Central memory CD8-positive, alpha-beta T cell (primary cell): ENCODE measurements around the gene TLR3.

Experiments
- ATAC-seq: fragments of 150-1000 bp; cut with Tn5 transposase; replicated peaks from 2 replicates; pipeline ENCODE4 v1.10.0; 2022; ENCODE audit warnings: mild to moderate bottlenecking, moderate FRiP score, moderate number of reproducible peaks; ENCODE audit not compliant: poor library complexity, severe bottlenecking; ENCODE audit errors: extremely low read depth
- DNase-seq, 2 donors: peaks; one replicate each; pipeline ENCODE4 v3.0.0; 2021; ENCODE audit warnings: low spot score in 2 of 2
- H3K27ac Mint-ChIP-seq: one replicate; pipeline ENCODE4 v1.8.0; 2022; ENCODE audit warnings: low read depth, mild to moderate bottlenecking, moderate library complexity, mixed read lengths
- H3K27me3 Mint-ChIP-seq: one replicate; pipeline ENCODE4 v1.8.0; 2022; ENCODE audit warnings: mixed read lengths
- H3K36me3 Mint-ChIP-seq: one replicate; pipeline ENCODE4 v1.8.0; 2022; ENCODE audit warnings: mild to moderate bottlenecking, moderate library complexity, mixed read lengths; ENCODE audit not compliant: insufficient read depth
- H3K4me1 Mint-ChIP-seq: one replicate; pipeline ENCODE4 v1.8.0; 2022; ENCODE audit warnings: mixed read lengths
- H3K4me3 Mint-ChIP-seq: one replicate; pipeline ENCODE4 v1.8.0; 2022; ENCODE audit warnings: mild to moderate bottlenecking, moderate library complexity, mixed read lengths
- H3K9me3 Mint-ChIP-seq: one replicate; pipeline ENCODE4 v1.8.0; 2022; ENCODE audit warnings: mixed read lengths

The TLR3 gene

GRCh38 chr4:186096681-186097165, 27.8 kb downstream of the TLR3 start:
- Mint-ChIP-seq H3K4me3 (no peak overlapping the region), H3K27ac (no peak overlapping the region), H3K9me3 (no peaks in the 10 kb centered on the region), H3K27me3 (peaks cover 19% of the 10 kb centered on the region), H3K4me1 (no peaks in the 10 kb centered on the region), H3K36me3 (no peaks in the 10 kb centered on the region)
- DNase-seq: no peak
- no peak for ATAC-seq

GRCh38 chr4:186097386-186097785, 28.4 kb downstream of the TLR3 start:
- Mint-ChIP-seq H3K4me3 (no peak overlapping the region), H3K9me3 (no peaks in the 10 kb centered on the region), H3K4me1 (no peaks in the 10 kb centered on the region), H3K27me3 (peaks cover 23% of the 10 kb centered on the region), H3K36me3 (no peaks in the 10 kb centered on the region), H3K27ac (no peak overlapping the region)
- DNase-seq (no peak), ATAC-seq (no peak)

- peaks cover 11% of the 10 kb centered on the region for H3K4me1 Mint-ChIP-seq
- no peaks in the 10 kb centered on the region for H3K9me3 Mint-ChIP-seq
- no peaks in the 10 kb centered on the region for H3K36me3 Mint-ChIP-seq
- no peak overlapping the region for H3K4me3 Mint-ChIP-seq
- peaks cover 62% of the 10 kb centered on the region for H3K27me3 Mint-ChIP-seq
- no peak overlapping the region for H3K27ac Mint-ChIP-seq
- ATAC-seq (no peak), DNase-seq (no peak)
Observed at GRCh38 chr4:186102931-186103330, 34.0 kb downstream of the TLR3 start.

GRCh38 chr4:186104114-186104889, 35.3 kb downstream of the TLR3 start, which contains the start of gene FAM149A:
FAM149A (plus strand) TSS chr4:186104704.
- peaks cover 11% of the 10 kb centered on the region for H3K4me1 Mint-ChIP-seq
- H3K36me3 Mint-ChIP-seq: no peaks in the 10 kb centered on the region
- peak within 1 kb of the TSS; percentile 78 for H3K4me3 Mint-ChIP-seq
- ATAC-seq: peak; percentile 67
- H3K27me3 Mint-ChIP-seq: peaks cover 75% of the 10 kb centered on the region
- H3K27ac Mint-ChIP-seq: no peak within 1 kb of the TSS
- no peaks in the 10 kb centered on the region for H3K9me3 Mint-ChIP-seq
- no peak for DNase-seq

GRCh38 chr4:186104890-186105646, 36.1 kb downstream of the TLR3 start:
- H3K4me1 Mint-ChIP-seq: peaks cover 11% of the 10 kb centered on the region
- no peak for ATAC-seq

GRCh38 chr4:186105647-186106321, 36.8 kb downstream of the TLR3 start:
- H3K9me3 Mint-ChIP-seq: no peaks in the 10 kb centered on the region
- H3K4me3 Mint-ChIP-seq: peak overlapping the region; percentile 78
- H3K27ac Mint-ChIP-seq: no peak overlapping the region
- H3K4me1 Mint-ChIP-seq: peaks cover 11% of the 10 kb centered on the region
- DNase-seq: no peak
- H3K27me3 Mint-ChIP-seq: peaks cover 76% of the 10 kb centered on the region
- H3K36me3 Mint-ChIP-seq: no peaks in the 10 kb centered on the region
- ATAC-seq: no peak

More at GRCh38 chr4:186104890-186105646, 36.1 kb downstream of the TLR3 start:
- no peaks in the 10 kb centered on the region for H3K36me3 Mint-ChIP-seq
- H3K9me3 Mint-ChIP-seq: no peaks in the 10 kb centered on the region
- peak overlapping the region; percentile 78 for H3K4me3 Mint-ChIP-seq
- H3K27ac Mint-ChIP-seq: no peak overlapping the region
- H3K27me3 Mint-ChIP-seq: peaks cover 76% of the 10 kb centered on the region
- no peak for DNase-seq

- ATAC-seq: no peak
- peaks cover 11% of the 10 kb centered on the region for H3K4me1 Mint-ChIP-seq
- H3K9me3 Mint-ChIP-seq: no peaks in the 10 kb centered on the region
- H3K36me3 Mint-ChIP-seq: no peaks in the 10 kb centered on the region
- DNase-seq: no peak
- peaks cover 58% of the 10 kb centered on the region for H3K27me3 Mint-ChIP-seq
- H3K4me3 Mint-ChIP-seq: no peak overlapping the region
- H3K27ac Mint-ChIP-seq: no peak overlapping the region
Observed at GRCh38 chr4:186107947-186108346, 39.0 kb downstream of the TLR3 start.

- Mint-ChIP-seq H3K9me3 (no peaks in the 10 kb centered on the region), H3K27me3 (peaks cover 53% of the 10 kb centered on the region), H3K36me3 (no peaks in the 10 kb centered on the region), H3K4me3 (no peak overlapping the region), H3K27ac (no peak overlapping the region), H3K4me1 (peaks cover 11% of the 10 kb centered on the region)
- ATAC-seq (no peak), DNase-seq (no peak)
Observed at GRCh38 chr4:186108391-186108790, 39.4 kb downstream of the TLR3 start.

GRCh38 chr4:186109245-186109644, 40.3 kb downstream of the TLR3 start:
- Mint-ChIP-seq H3K27me3 (peaks cover 45% of the 10 kb centered on the region), H3K9me3 (no peaks in the 10 kb centered on the region), H3K4me3 (no peak overlapping the region), H3K36me3 (no peaks in the 10 kb centered on the region), H3K27ac (no peak overlapping the region), H3K4me1 (peaks cover 9% of the 10 kb centered on the region)
- no peak for ATAC-seq
- no peak for DNase-seq

GRCh38 chr4:186116697-186117096, 47.7 kb downstream of the TLR3 start:
- H3K27ac Mint-ChIP-seq: no peak overlapping the region
- no peaks in the 10 kb centered on the region for H3K4me1 Mint-ChIP-seq
- H3K27me3 Mint-ChIP-seq: peaks cover 30% of the 10 kb centered on the region
- no peaks in the 10 kb centered on the region for H3K9me3 Mint-ChIP-seq
- ATAC-seq (no peak), DNase-seq (no peak)
- peaks cover 2% of the 10 kb centered on the region for H3K36me3 Mint-ChIP-seq
- no peak overlapping the region for H3K4me3 Mint-ChIP-seq

- H3K4me3 Mint-ChIP-seq: no peak overlapping the region
- H3K4me1 Mint-ChIP-seq: no peaks in the 10 kb centered on the region
- ATAC-seq: no peak
Observed at GRCh38 chr4:186118582-186118981, 49.6 kb downstream of the TLR3 start.

GRCh38 chr4:186121057-186121456, 52.1 kb downstream of the TLR3 start:
- Mint-ChIP-seq H3K27me3 (peaks cover 30% of the 10 kb centered on the region), H3K27ac (no peak overlapping the region), H3K4me3 (no peak overlapping the region), H3K4me1 (no peaks in the 10 kb centered on the region), H3K36me3 (peaks cover 2% of the 10 kb centered on the region), H3K9me3 (no peaks in the 10 kb centered on the region)
- DNase-seq (no peak), ATAC-seq (no peak)

More at GRCh38 chr4:186118582-186118981, 49.6 kb downstream of the TLR3 start:
- DNase-seq: no peak
- Mint-ChIP-seq H3K36me3 (peaks cover 2% of the 10 kb centered on the region), H3K9me3 (no peaks in the 10 kb centered on the region), H3K27ac (no peak overlapping the region), H3K27me3 (peaks cover 30% of the 10 kb centered on the region)
